Measurements from ENCODE around the gene TEK.
"Not testable (repeated sequence)": the region's sequence is repeated elsewhere in the genome, so short reads cannot be mapped to it uniquely, and the experiment has no call there.

Gene TEK

DNA sequence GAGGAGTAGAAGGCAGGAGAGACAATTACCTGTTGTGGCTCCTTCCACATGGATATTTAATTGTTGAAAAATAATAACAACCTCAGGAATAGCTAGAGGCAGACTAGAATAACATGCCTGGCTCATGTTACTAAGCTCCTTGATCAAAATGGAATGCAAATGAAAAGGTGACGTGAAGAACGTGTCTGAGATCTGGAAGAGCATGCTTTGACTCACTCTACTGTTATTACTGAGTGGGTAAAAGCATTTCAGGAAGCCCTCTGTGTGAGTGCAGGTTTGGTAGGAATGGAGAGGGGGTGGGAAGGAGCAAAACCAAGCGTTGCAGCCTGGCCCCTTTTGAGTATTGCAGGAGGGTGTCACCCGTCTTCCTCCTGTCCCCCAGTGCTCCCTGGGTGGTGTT lies 103.2 kb downstream of the TEK start:
- no peak for DNase-seq

DNA sequence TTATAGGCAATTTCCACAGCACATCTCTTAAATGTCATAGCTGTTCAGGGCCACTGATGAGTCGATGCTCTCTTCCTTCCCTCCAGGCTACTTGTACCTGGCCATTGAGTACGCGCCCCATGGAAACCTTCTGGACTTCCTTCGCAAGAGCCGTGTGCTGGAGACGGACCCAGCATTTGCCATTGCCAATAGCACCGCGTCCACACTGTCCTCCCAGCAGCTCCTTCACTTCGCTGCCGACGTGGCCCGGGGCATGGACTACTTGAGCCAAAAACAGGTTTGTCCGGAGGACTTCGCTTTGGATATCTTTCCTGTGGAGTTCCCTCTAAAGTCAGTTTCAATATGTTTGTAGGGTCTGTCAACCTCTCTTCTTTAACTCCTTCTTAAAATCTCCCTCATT lies 103.6 kb downstream of the TEK start:
- DNase-seq: no peak

DNA sequence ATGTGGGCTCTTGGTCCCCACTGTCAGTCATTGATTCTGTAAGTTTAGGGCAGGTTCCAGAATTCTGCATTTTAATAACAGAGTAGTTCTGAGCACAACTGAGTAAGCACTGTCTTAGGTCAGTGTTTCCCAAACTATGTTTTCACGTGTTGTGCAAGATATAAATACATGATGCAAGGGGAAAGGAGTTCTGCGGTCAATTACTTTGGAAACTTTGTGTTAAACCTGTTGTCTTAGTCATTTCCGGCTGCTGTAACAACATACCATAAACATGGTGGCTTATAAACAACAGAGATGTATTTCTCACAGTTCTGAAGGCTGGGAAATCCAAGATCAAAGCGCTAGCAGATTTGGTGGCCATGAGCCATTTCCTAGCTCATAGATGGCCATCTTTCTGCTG lies 118.2 kb downstream of the TEK start:
- no peak for DNase-seq

DNA sequence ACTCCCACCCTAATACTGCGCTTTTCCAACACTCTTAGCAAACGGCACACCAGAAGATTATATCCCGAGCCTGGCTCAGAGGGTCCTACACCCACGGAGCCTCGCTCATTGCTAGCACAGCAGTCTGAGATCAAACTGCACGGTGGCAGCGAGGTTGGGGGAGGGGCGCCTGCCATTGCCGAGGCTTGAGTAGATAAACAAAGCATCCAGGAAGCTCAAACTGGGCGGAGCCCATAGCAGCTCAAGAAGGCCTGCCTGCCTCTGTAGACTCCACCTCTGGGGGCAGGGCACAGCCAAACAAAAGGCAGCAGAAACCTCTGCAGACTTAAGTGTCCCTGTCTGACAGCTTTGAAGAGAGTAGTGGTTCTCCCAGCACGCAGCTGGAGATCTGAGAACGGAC lies 130.6 kb downstream of the TEK start:
- DNase-seq: not testable (repeated sequence)

DNA sequence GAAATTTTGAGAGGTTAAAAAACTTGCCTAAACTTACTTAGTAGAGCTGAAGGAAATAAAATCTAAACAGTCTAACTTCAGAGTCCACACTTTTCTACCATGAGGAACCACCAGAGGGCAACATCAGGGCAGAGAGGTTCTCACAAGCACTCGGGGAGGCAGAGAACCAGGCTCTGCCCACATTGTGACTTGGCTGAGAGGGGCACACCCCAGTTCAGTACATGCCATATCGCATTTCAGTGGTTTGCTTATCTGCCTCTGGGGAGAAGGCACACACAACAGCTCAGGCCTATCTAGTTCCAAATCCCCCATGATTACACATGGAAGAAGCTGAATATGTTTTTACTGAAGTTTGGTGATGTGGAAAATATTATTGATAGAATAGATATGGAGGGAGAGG lies 138.7 kb downstream of the TEK start:
- peak in 15 of 56 donors; percentile 1 to 29 (median 3) for DNase-seq

DNA sequence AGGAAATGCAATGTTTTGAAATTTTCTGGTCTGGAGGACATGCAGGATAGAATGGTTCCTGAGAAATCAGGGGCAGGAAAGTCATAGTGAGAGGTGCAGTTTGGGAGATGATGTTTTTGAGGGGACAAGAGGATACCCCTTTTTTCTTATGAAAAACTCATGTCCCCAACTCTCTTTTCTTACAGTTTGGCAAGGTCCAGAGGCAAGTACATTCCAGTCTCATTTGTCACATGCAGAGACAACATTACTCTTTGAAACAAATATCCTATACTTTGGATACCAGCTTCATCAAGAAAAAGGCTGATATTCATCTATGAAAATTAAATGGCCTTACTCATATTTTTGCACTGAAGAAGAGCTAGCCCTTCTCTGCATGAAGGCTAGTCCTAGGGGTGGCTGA lies 139.7 kb downstream of the TEK start:
- DNase-seq: no peak

DNA sequence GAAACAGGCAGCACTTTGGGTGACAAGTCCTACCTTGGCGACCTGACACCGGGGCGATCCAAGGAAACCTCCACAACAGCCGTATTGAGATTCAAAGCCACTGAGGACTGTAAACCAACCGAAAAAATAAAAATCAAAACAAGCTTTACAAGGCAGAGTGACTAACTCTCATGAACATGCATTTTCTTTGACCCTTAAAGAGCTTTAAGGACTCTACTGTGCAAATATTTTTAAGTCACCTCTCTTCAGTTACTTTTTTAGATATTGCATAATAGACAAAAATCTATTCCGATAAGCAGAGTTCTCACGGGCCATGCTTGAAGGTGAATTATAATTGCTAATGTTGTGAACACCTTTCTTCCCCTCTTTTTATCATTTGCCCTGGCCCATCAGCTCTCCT lies 149.6 kb downstream of the TEK start:
- no peak for DNase-seq

DNA sequence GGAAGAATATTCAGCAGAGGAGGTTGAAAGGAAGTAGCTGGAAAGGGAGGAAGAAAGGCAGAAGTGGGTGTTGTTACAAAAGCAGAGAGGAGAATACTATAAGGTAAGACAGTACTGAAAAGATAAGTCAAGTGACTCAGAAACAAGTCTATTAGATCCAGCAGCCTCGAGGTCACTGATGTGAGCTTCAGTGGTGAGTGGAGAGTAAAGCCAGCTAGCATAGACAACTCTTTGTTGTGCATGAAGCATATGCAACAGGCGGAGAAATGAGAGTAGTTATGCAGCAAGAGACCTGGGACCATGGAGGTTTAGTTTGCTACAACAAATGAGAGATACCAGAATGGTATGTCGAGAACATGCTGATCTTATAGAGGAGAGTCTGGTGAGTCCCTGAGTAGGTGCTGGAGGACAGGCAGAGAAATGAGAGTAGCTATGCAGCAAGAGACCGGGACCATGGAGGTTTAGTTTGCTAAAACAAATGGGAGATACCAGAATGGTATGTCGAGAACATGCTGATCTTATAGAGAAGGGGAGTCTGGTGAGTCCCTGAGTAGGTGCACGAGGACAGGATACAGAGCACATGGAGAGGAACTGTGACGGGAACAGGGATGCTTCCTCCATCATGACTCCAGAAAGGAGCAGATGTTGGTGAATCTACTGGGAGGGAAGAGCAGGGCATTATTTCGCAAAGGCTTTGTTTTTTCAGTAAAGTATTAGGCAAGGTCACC lies 151.9 kb downstream of the TEK start:
- no peak for DNase-seq

DNA sequence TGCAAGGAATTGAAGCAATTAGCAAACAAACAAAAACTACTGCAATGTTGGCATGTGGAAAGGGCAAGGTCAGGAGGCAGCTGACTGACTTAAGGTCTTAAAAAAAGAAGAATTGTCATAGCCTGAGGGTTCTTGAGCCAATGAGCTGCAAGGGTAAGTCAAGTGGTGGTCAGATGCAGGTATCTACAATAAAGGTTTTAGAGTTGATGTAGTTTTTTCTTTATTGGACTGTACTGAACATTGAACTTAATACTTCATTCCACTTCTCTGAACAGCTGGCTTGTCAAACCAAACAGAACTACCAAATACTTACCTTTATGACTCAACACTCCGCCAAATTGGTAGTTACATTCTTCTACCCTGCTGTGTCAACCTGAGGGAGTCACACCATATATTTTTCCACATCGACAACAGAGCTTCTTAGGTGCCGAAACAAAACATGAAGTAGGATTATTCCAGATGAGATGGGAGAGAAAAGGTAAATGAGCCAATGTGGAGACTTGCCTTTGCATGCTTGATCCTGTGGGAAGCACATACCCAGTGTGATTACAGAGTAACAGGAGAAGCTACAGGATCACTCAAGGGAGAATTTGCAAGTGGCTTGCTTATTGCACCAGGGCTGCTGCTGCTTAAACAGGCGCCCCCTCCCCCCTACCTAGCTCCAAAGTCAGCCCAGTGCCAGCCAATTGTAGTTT lies 152.6 kb downstream of the TEK start:
- no peak for DNase-seq

DNA sequence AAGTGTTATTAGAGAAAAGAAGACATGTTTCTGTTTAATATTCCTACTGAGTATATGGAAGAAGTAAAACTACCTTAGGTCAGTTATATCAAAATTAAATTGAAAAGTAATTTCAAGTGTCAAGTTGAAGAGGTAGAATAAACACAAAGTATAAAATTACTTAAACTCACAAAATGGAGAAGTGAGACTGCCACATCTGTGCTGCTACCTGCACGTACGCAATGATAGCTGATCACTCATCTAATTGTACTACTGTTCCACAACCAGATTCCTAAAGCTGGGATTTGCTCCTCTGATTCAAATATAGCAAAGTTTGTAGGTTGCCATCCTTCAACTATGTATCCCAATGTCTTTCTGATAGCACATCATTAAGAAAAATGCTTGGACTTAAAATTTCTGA lies 163.1 kb downstream of the TEK start:
- no peak for DNase-seq

DNA sequence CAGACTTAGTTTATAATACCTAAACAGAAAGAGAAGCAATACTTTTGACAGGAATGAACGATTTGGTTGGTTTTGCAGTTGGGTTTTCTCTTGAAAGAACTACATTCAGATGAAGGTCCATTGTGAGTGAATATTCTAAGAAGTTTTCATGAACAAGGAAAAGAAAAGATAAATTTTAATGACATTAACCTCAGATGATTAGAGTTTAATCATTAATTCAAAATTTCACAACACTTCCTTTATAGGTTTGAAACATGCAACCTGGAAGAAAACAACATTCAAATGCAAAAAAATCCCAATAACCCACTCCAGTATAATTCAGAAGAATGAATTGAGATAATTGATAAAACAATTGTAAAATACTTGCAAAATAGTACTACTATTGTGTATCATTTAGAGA lies 164.2 kb downstream of the TEK start:
- DNase-seq: no peak

DNA sequence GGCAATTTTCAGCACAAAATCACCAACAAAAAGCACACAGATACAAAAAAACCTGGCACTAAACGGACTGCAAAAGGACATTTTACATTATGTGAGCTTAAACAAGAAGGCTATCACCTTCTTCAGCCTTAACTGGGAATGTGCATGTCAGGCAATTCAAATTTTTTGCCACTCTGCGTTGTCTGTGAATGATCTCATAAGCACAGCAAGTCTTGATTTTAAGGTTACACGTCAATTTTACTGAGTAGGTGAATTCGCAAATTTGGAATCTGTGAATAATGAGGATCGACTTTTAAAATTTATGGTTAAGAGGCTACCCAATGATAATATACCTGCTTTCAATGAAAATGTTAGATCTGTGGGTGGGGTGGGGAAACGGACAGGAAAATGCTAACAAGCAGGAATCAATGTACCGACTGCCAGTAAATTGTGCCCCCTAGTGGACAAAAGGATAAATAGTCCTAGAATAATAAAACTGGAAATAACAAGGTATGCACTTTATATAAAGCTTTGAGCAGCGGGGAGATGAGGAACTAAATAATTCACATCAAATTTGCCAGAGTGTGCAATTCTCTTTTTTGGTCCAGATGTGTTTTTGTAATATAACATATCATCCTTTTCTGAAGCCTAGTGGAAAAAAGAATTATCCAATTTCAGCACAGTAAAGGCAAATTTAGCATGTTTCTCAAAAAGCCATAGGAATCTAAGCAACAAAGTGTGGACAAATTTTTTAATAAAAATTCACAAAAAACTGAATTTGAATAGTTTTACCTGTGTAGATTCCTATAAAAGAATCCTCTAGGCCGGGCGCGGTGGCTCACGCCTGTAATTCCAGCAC lies 167.4 kb downstream of the TEK start:
- peak in 8 of 56 donors; percentile 0 to 21 (median 2) for DNase-seq

DNA sequence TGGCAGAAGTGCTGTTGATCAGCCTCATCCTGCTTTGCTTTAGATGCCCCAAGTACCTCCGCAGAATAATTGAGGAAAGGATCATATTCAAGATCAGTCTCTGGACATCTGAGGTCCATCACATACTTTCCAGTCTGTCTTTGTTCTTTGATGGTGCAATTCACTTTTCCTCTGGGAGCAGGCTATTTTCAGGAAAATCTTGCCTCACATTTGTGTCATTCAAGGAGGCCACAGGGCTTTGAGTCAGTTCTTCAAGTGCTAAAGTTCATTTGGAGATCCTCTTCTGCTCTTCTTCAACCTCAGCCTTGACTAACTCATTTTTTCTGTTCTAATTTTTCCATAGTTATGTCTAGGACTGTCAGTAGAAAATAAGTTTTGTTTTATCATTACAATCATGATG lies 169.3 kb downstream of the TEK start:
- DNase-seq: no peak

DNA sequence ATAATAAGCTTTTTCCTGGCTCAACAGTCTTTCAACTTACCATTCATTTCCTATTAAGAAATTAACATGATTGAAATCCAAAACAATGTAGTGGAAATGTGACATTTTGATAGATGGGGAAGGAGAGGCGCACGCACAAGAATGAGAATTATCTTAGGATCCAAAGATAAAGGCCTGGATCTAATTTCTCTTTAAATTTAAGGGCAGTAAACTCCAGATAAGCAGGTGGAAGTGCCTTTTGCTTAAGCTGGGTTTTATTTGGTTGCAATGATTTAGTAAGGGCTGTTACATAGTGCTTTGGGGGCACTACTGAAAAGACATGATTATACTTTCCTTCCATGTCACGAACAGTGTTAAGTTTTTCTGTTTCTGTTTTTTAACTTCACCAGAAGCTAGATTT lies 170.6 kb downstream of the TEK start:
- no peak for DNase-seq
